Bone marrow (tissue), 2 donors: Measurements from ENCODE around the gene ZFAND2B.

ENCODE experiments used
- DNase-seq, 2 donors: peaks; one replicate each; lab custom pipeline; 2025; lab: John Stamatoyannopoulos, UW

ZFAND2B gene

GRCh38 chr2:219204425-219205164, 2.0 kb upstream of the ZFAND2B start:
- DNase-seq: no peak

GRCh38 chr2:219205165-219205538, 1.4 kb upstream of the ZFAND2B start:
- DNase-seq: no peak

- DNase-seq: no peak
Observed at GRCh38 chr2:219205981-219206327, 628 bp upstream of the ZFAND2B start.

GRCh38 chr2:219207134-219207883, 727 bp downstream of the ZFAND2B start:
- DNase-seq: no peak

- DNase-seq: no peak
Observed at GRCh38 chr2:219207884-219208740, 1.5 kb downstream of the ZFAND2B start.

GRCh38 chr2:219209236-219210195, 2.9 kb downstream of the ZFAND2B start:
- DNase-seq: no peak

GRCh38 chr2:219210196-219210885, 3.8 kb downstream of the ZFAND2B start:
- no peak for DNase-seq

- no peak for DNase-seq
Observed at GRCh38 chr2:219210886-219211362, 4.3 kb downstream of the ZFAND2B start.

GRCh38 chr2:219213026-219213415, 6.4 kb downstream of the ZFAND2B start:
- no peak for DNase-seq

GRCh38 chr2:219213486-219214071, 7.0 kb downstream of the ZFAND2B start:
- no peak for DNase-seq

- DNase-seq: no peak
Observed at GRCh38 chr2:219214141-219214540, 7.6 kb downstream of the ZFAND2B start.

- no peak for DNase-seq
Observed at GRCh38 chr2:219214786-219215185, 8.2 kb downstream of the ZFAND2B start.

- no peak for DNase-seq
Observed at GRCh38 chr2:219215871-219216534, 9.4 kb downstream of the ZFAND2B start.

GRCh38 chr2:219216535-219216915, 9.9 kb downstream of the ZFAND2B start:
- DNase-seq: no peak

GRCh38 chr2:219218217-219218731, 11.7 kb downstream of the ZFAND2B start:
- peak in 1 of 2 donors; percentile 48 for DNase-seq

- peak in 1 of 2 donors; percentile 22 for DNase-seq
Observed at GRCh38 chr2:219218732-219219701, 12.4 kb downstream of the ZFAND2B start, which contains the start of gene ABCB6. ABCB6 (minus strand) TSS chr2:219218958; CDS start chr2:219218673, 285 bp downstream.

- DNase-seq: no peak
Observed at GRCh38 chr2:219219784-219220532, 13.4 kb downstream of the ZFAND2B start.
